Measurements from ENCODE around the gene FOXK2.
A peak's percentile ranks its signal among the peaks of the same experiment; 100 is the strongest.

The FOXK2 gene

DNA sequence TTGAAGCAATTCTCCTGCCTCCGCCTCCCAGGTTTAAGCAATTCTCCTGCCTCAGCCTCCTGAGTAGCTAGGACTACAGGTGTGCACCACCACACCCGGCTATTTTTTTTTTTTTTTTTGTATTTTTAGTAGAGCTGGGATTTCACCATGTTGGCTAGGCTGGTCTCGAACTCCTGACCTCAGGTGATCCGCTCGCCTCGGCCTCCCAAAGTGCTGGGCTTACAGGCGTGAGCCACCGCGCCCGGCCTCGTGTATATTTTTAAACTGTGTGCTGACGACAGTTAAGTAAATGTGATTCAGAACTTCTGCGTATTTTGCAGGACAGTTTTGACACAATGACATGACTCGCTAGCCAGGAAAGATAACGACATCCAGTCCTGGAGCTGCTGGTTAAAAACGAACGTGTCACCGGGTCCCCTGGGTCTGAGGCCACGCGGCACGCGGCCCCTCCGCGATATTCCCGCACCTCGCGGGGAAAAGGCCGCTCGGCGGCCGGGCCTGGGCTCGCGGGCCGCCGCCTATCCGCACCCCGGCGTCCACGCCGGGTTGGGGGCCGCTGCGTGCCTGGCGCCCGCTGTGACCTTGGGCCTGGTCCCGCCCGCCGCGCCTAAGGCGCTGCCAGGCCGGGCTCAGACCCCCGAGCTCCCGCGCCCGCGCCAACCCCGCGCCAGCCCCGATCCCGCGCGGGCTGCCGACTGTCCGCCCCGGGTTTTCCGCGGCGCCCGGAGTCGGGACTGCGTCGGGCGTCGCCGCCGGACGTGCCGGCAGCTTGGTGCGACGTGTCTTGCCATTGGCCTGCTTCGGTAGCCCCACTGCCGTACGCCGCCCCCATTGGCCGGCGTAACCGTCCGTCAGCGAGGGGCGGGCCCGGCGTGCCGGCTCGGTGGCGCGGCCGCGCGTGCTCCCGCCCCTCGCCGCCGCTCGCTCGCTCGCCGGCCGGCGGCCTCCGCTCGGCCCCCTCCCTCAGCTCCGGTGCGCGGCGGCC is at the start of gene FOXK2:
Gene FOXK2 (plus strand): TSS at position 907 of the 985 bp plus-strand sequence. CDS start 157 bp downstream, outside the sequence.
- DNase-seq (ENCODE audit: low spot score): peak; percentile 93

GRCh38 chr17:82470065-82470464 is 49.5 kb upstream of the FOXK2 start:
- DNase-seq (ENCODE audit: low spot score): no peak

- DNase-seq (ENCODE audit: low spot score): no peak
Observed at GRCh38 chr17:82474223-82475010, 45.1 kb upstream of the FOXK2 start.

- DNase-seq (ENCODE audit: low spot score): peak; percentile 71
Observed at GRCh38 chr17:82475458-82475857, 44.1 kb upstream of the FOXK2 start.

- no peak for DNase-seq (ENCODE audit: low spot score)
Observed at GRCh38 chr17:82477934-82478333, 41.6 kb upstream of the FOXK2 start.

DNA sequence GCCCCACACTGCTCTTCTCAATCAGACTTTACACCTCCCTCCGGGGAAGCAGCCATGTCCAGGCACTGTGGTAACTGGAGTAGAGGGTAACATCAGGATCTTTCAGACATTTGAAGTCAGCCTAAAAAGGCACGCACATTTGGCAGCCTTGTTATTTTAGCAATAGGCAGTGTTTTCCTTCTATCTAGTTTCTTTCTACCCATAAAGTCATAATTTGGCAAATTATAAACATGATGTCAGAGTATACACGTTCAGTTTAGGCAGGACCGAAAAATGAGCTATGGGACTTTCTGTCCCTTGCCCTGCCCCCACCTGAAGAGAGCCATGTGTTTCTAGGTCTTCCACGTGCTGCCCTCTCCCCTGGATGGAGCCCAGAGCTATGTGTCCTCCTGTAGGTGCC is 39.9 kb upstream of the FOXK2 start:
- DNase-seq (ENCODE audit: low spot score): no peak

DNA sequence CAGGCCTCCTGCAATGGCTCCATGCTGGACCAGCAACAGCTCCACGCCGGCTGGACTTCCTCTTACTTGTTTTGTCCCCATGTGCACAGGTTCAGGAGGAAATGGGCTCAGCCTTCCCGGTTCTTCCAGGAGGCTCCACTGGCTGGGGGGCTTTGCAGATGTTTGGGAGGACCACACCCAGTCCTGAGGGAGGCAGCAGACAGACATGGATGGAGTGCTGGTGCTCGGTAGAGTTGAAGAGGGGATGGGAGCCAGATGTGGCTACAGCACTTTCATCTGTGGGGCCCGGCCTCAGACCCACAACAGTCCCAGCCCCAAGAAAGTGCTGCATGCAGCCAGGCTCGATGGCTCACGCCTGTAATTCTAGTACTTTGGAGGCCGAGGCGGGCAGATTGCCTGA is 39.2 kb upstream of the FOXK2 start:
- DNase-seq (ENCODE audit: low spot score): no peak

GRCh38 chr17:82483204-82483660 is 36.3 kb upstream of the FOXK2 start:
- DNase-seq (ENCODE audit: low spot score): no peak

DNA sequence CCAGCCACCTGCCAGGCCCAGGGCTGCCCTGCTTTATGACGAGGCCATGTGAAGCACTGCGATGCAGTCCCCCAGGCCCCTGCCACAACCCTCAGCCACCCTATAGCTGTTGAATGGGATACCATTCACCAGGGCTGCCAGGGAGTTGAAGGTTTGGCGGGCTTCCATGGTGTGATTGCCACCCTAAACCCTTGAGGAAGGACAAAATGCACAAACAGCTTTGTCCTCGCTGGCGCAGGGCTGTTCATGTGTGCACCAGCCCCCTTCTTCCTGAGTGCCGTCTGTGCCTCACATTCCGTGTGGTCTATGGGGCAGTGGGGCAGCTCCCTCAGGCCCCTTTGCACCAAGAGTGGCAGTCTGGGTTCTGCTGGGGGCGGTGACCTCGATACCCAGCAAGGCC is 35.7 kb upstream of the FOXK2 start:
- no peak for DNase-seq (ENCODE audit: low spot score)

DNA sequence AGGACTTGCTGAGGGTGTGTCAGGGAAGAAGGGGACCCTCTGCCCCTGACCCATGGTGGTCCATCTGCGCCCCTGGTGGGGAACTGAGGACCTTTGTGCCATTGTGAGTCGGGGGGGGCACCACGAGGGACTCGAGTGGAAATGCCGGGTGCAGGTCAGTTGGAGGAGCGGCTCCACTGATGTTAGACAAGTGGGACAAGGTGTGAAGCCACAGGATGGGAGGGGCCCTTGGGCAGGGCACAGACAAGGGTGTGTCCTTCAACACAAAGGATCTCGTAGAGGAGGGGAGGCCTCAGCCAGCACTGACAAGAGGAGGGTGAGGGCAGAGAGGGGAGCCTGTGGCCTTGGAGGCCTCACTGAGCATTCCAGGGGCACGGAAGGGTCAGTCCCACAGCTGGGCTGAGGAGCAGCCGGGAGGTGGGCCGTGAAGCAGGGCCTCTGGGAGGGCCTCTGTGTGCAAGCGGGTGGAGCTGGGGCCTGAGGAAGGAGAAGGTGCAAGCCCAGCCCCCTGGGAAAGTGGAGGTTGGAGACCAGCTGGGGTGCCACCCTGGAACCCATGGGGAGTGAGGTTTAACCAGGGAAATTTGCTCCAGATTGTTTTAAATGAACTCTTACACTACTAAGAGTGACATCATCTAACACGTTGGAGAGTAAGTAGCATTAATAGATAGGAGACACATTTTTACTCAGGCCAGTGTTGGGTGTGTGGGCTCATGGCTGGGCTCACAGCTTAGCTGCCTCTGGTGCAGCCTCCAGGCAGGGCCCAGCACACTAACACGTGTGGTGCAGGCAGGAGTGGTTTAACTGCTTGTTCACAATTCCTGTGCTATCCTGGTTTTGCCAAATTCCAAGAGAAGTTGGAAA is 33.1 kb upstream of the FOXK2 start:
- no peak for DNase-seq (ENCODE audit: low spot score)

DNA sequence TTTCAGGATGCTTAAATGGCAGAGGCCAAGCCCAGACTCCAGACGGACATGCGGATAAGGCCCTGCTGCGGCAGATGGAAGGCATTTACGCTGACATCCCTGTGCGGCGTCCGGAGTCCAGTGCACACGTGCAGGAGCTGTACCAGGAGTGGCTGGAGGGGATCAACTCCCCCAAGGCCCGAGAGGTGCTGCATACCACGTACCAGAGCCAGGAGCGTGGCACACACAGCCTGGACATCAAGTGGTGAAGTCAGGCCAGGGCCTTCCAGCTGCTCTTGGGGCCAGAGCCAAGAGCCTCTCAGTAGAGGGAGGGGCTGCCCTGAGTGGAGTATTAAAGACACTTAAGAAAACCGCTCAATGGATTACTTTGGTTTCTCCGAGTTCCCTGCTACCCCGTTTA is 31.6 kb upstream of the FOXK2 start:
- no peak for DNase-seq (ENCODE audit: low spot score)

- DNase-seq (ENCODE audit: low spot score): no peak
Observed at GRCh38 chr17:82489117-82489516, 30.4 kb upstream of the FOXK2 start.

DNA sequence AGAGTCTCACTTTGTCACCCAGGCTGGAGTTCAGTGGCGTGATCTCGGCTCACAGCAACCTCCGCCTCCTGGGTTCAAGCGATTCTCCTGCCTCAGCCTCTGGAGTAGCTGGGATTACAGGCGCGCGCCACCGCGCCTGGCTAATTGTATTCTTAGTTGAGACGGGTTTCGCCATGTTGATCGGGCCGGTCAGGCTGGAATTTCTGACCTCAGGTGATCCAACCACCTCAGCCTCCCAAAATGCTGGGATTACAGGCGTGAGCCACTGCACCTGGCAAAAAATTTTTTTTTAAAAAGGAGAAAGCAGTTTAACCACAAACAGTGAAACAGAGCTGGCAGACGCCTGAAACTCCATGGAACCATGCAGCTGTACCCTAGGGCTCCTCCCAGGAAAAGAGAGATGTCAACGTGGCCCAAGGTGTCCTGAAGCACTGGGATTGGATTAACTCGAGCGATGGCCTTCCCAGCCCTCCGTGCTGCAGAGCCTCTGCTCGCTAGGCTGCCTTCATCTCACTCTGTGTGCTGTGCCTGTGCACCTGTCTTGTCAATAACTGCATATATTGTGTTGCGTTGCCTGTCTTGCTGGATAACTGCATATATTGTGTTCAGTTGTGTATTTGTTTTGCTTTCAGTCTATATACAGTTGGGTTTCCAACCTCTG is 29.6 kb upstream of the FOXK2 start:
- DNase-seq (ENCODE audit: low spot score): no peak

- no peak for DNase-seq (ENCODE audit: low spot score)
Observed at GRCh38 chr17:82490512-82491195, 28.9 kb upstream of the FOXK2 start.

DNA sequence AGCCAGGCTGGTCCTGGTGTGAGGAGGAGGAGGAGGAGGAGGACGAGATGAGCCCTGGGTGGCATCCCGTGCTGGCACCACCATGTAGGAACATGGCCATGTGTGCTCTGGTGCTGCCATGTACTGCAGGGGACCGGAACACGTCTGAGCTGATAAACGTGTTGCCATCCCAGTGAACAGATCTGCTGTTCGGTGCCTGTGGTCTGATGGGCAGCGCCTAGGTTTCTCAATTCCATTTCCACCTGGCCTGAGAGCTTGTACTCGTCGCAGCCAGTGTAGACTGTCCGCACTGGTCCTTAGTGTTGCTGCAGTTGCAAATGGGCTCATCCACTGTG is 28.4 kb upstream of the FOXK2 start:
- DNase-seq (ENCODE audit: low spot score): no peak

DNA sequence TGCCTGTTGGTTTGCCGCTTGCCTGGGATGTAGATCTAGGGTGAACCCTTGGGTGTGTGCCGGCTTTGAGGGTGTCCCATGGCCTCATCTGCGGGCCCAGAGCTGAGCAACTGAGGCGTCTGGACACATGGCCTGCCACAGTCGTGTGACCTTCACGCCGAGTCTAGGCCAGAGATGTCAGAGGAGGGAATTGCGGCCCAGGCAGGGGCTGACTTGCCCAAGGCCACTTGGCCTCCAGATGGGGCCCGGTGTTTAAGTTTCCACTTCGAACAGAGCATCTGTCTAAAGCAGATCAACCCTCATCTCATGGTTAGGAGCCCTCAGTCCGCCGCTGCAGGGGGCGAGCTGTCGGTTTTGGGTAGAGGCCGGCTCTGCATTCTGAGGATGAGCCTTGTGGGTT is 28.0 kb upstream of the FOXK2 start:
- no peak for DNase-seq (ENCODE audit: low spot score)

- DNase-seq (ENCODE audit: low spot score): no peak
Observed at GRCh38 chr17:82492643-82493225, 26.8 kb upstream of the FOXK2 start.

DNA sequence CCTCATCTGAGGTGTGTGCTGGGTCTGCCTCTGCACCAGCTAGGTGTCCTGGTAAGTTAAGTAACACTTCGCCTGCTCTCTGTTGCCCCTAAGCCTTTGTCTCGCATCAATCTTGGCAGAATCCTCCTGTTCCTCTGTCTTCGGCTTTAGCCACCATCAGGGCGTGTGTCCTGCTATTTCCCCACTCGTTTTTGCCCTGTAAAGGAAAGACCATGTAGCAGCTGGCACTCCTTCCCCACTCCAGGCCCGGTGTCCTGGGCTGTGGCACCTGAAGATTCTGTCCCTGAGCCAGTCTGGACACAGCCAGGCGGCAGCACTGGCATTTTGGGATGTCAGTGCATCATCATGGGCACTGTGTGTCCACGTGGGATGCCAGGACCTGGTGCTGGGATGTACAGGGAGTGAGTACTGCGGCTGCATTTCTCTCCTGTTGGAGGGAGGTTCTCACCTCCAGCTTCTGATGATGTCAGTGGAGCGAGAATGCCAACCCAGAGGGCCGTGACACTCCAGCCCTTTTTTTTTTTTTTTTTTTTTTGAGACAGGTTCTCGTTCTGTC is 26.2 kb upstream of the FOXK2 start:
- DNase-seq (ENCODE audit: low spot score): no peak

GRCh38 chr17:82494236-82495055 is 25.1 kb upstream of the FOXK2 start:
- peak; percentile 93 for DNase-seq (ENCODE audit: low spot score)
